Loucy (cell line): Measurements from ENCODE around the gene RALA.

Experiments
- H2AFZ ChIP-seq: fragments of 200-600 bp; sonication (generic); 2 replicates; pipeline ENCODE4 v1.6.0; 2016; ENCODE audit warnings: antibody characterized with exemption, mild to moderate bottlenecking, low read length, moderate library complexity
- H3F3A ChIP-seq: fragments of 200-600 bp; 2 replicates; pipeline ENCODE4 v1.6.0; 2016; ENCODE audit warnings: antibody characterized with exemption, low read depth, mild to moderate bottlenecking
- H3K27me3 ChIP-seq: fragments of 200-600 bp; sonication (generic); 2 replicates; pipeline ENCODE4 v1.6.1; 2014; ENCODE audit warnings: low read length, mild to moderate bottlenecking; ENCODE audit not compliant: insufficient read depth, poor library complexity, severe bottlenecking
- H3K36me3 ChIP-seq: fragments of 200-600 bp; sonication (generic); 2 replicates; pipeline ENCODE4 v1.6.1; 2016; ENCODE audit warnings: low read length; ENCODE audit not compliant: insufficient read depth
- H3K4me1 ChIP-seq: fragments of 200-600 bp; sonication (generic); 2 replicates; pipeline ENCODE4 v1.5.1; 2014; ENCODE audit warnings: low read length, mild to moderate bottlenecking; ENCODE audit not compliant: insufficient read depth, poor library complexity, severe bottlenecking
- H3K4me2 ChIP-seq: fragments of 200-600 bp; sonication (generic); 2 replicates; pipeline ENCODE4 v1.6.0; 2014; ENCODE audit warnings: antibody characterized with exemption, low read length, low read depth, mild to moderate bottlenecking; ENCODE audit not compliant: poor library complexity, severe bottlenecking
- H3K4me3 ChIP-seq: fragments of 200-600 bp; sonication (generic); 2 replicates; pipeline ENCODE4 v1.5.1; 2014; ENCODE audit warnings: low read length, mild to moderate bottlenecking, mixed read lengths; ENCODE audit not compliant: poor library complexity, severe bottlenecking
- H3K79me2 ChIP-seq: fragments of 200-600 bp; sonication (generic); 2 replicates; pipeline ENCODE4 v1.6.1; 2014; ENCODE audit warnings: low read length; ENCODE audit not compliant: insufficient read depth
- H3K9ac ChIP-seq: fragments of 200-600 bp; sonication (generic); 2 replicates; pipeline ENCODE4 v1.6.0; 2014; ENCODE audit warnings: mild to moderate bottlenecking, low read depth, low read length, moderate library complexity; ENCODE audit not compliant: poor library complexity, severe bottlenecking
- H3K9me2 ChIP-seq: fragments of 200-600 bp; sonication (generic); replicated peaks from 2 replicates; pipeline ENCODE4 v1.6.1; 2016; ENCODE audit warnings: low read depth, low read length, mixed read lengths
- H3K9me3 ChIP-seq: fragments of 200-600 bp; sonication (generic); 2 replicates; pipeline ENCODE4 v1.6.1; 2014; ENCODE audit warnings: mild to moderate bottlenecking, antibody characterized with exemption, low read length, low read depth; ENCODE audit not compliant: insufficient read depth
- H4K20me1 ChIP-seq: fragments of 200-600 bp; sonication (generic); 2 replicates; pipeline ENCODE4 v1.6.0; 2014; ENCODE audit warnings: antibody characterized with exemption, low read length, mild to moderate bottlenecking; ENCODE audit not compliant: insufficient read depth, poor library complexity, severe bottlenecking
- CTCF ChIP-seq: fragments of 200-600 bp; sonication (generic); conservative IDR thresholded peaks from 2 replicates; pipeline ENCODE4 v1.5.1; 2014; ENCODE audit warnings: mild to moderate bottlenecking, antibody characterized with exemption, low read length
- EZH2phosphoT487 ChIP-seq: fragments of 200-600 bp; IDR thresholded peaks from 2 replicates; pipeline ENCODE4 v1.6.1; 2018; ENCODE audit warnings: antibody characterized with exemption, mild to moderate bottlenecking, moderate library complexity, borderline replicate concordance

The RALA gene

GRCh38 chr7:39734633-39735004 lies 111.2 kb downstream of the RALA start:
- no peaks in the 10 kb centered on the region for H3K27me3 ChIP-seq
- peaks cover 42% of the 10 kb centered on the region for H3K4me1 ChIP-seq
- H3K9me3 ChIP-seq = no peaks in the 10 kb centered on the region
- H3K4me3 ChIP-seq = peak overlapping the region; percentile 85
- no peaks in the 10 kb centered on the region for H4K20me1 ChIP-seq
- TF ChIP-seq CTCF = no peak
- TF ChIP-seq EZH2phosphoT487 = no peak
- no peaks in the 10 kb centered on the region for H3F3A ChIP-seq
- peaks cover 33% of the 10 kb centered on the region for H3K79me2 ChIP-seq
- peak overlapping the region; percentile 100 for H3K4me2 ChIP-seq
- H3K9me2 ChIP-seq = no peaks in the 10 kb centered on the region
- no peak overlapping the region for H2AFZ ChIP-seq
- H3K36me3 ChIP-seq = no peaks in the 10 kb centered on the region
- H3K9ac ChIP-seq = peak overlapping the region; percentile 83

GRCh38 chr7:39735903-39736302 lies 112.5 kb downstream of the RALA start:
- Histone ChIP-seq H3K36me3 (no peaks in the 10 kb centered on the region), H3K4me3 (peak overlapping the region; percentile 85), H3K9me3 (no peaks in the 10 kb centered on the region), H3K4me2 (peak overlapping the region; percentile 100), H3K27me3 (no peaks in the 10 kb centered on the region), H4K20me1 (no peaks in the 10 kb centered on the region), H3K9ac (no peak overlapping the region), H3K4me1 (peaks cover 42% of the 10 kb centered on the region), H2AFZ (no peak overlapping the region), H3K79me2 (peaks cover 33% of the 10 kb centered on the region), H3F3A (no peaks in the 10 kb centered on the region), H3K9me2 (no peaks in the 10 kb centered on the region)
- TF ChIP-seq EZH2phosphoT487 (no peak), CTCF (no peak)

- TF ChIP-seq CTCF (peak; percentile 78), EZH2phosphoT487 (no peak)
These were observed 118.7 kb downstream of the RALA start for GRCh38 chr7:39741942-39742623.

More at GRCh38 chr7:39741942-39742623, 118.7 kb downstream of the RALA start:
- Histone ChIP-seq H3K4me1 (peaks cover 9% of the 10 kb centered on the region), H3K36me3 (no peaks in the 10 kb centered on the region), H3K4me3 (no peak overlapping the region), H3K9me3 (no peaks in the 10 kb centered on the region), H3K79me2 (peaks cover under 1% of the 10 kb centered on the region; the same call in 1 of the 2 replicates), H4K20me1 (no peaks in the 10 kb centered on the region), H3K9ac (no peak overlapping the region), H2AFZ (no peak overlapping the region), H3K9me2 (no peaks in the 10 kb centered on the region), H3F3A (no peaks in the 10 kb centered on the region), H3K27me3 (no peaks in the 10 kb centered on the region), H3K4me2 (no peak overlapping the region)
